Fibroblast of pulmonary artery (primary cell): ENCODE results near the gene TMEM108.

Experiments used
- DNase-seq: peaks from one replicate; pipeline ENCODE4 v3.0.0-alpha.2; 2010; ENCODE audit warnings: low read depth
- H3K4me3 ChIP-seq: replicated peaks from 2 replicates; pipeline ENCODE4 v1.5.1; 2011; ENCODE audit warnings: low read depth, mild to moderate bottlenecking, control low read depth, low read length, moderate library complexity
- TF ChIP-seq, protein P1 (sequence below): IDR thresholded peaks from 2 replicates; pipeline ENCODE4 v1.5.1; 2011; ENCODE audit warnings: mild to moderate bottlenecking, control low read depth, low read length, inconsistent platforms; ENCODE audit errors: missing control alignments

TMEM108 gene

GRCh38 chr3:133167340-133168024, 129.3 kb downstream of the TMEM108 start:
- no peak for DNase-seq
- TF ChIP-seq, protein P1, sequence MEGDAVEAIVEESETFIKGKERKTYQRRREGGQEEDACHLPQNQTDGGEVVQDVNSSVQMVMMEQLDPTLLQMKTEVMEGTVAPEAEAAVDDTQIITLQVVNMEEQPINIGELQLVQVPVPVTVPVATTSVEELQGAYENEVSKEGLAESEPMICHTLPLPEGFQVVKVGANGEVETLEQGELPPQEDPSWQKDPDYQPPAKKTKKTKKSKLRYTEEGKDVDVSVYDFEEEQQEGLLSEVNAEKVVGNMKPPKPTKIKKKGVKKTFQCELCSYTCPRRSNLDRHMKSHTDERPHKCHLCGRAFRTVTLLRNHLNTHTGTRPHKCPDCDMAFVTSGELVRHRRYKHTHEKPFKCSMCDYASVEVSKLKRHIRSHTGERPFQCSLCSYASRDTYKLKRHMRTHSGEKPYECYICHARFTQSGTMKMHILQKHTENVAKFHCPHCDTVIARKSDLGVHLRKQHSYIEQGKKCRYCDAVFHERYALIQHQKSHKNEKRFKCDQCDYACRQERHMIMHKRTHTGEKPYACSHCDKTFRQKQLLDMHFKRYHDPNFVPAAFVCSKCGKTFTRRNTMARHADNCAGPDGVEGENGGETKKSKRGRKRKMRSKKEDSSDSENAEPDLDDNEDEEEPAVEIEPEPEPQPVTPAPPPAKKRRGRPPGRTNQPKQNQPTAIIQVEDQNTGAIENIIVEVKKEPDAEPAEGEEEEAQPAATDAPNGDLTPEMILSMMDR, result no peak

GRCh38 chr3:133168025-133168401, 129.8 kb downstream of the TMEM108 start:
- no peak overlapping the region for H3K4me3 ChIP-seq
- TF ChIP-seq, protein P1, result no peak
- no peak for DNase-seq

More at GRCh38 chr3:133167340-133168024, 129.3 kb downstream of the TMEM108 start:
- no peak overlapping the region for H3K4me3 ChIP-seq

DNA sequence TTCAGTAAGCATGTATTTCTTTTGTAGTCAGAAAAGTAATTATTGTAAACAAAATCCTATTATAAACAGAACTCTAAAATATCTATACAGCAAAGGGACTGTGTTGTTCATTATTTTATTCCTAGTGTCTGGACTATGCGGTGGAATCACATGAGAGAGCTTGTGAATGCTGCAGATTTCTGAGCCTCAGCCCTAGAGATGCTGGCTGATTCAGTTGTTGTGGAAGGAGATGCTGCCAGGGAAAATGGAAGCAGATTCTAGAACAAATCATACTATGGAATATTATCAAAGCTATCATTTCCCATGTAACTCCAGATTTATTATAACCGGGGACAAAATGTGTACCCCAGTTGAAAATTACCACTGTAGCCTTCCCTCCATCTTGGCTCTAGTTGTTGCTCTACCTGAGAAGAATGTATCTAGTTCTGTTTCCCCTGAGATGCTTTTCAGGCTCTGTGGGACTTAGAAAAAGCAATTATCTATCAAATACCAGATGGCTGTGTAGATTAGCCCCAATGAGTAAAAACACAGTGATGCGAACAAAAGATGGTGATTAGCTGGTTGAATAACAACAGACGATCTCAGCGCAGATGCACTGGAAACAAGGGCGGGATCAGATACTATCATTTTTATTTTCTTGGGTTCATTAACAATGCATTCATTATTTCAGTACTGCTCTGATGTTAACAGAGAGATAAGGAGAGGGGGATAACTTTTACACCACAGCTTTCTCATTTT, 131.3 kb downstream of the TMEM108 start:
- DNase-seq, result no peak
- H3K4me3 ChIP-seq, result no peak overlapping the region
- TF ChIP-seq, protein P1, result no peak

DNA sequence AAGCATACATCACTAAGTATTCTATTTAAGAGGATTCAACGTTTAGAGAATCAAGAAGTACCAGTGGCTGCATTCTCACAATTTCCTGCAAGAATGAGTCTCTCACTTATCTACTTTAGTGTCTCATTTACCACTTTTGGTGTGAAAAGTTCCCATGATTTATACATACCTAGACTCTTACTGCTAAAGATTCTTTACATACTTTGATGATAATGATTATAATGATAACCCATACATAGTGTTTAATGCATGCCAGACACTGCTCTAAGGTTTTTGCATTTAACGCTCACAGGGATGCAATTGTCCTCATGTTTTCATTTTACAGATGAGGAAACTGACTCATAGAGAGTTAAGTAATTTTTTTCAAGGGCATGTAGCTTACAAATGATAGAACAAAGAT, 133.6 kb downstream of the TMEM108 start:
- TF ChIP-seq, protein P1, result no peak
- H3K4me3 ChIP-seq, result no peak overlapping the region
- no peak for DNase-seq

- no peak for DNase-seq
- no peak overlapping the region for H3K4me3 ChIP-seq
- TF ChIP-seq, protein P1, result no peak
Observed at GRCh38 chr3:133181392-133182150, 143.4 kb downstream of the TMEM108 start.

GRCh38 chr3:133187870-133188379, 149.7 kb downstream of the TMEM108 start:
- no peak overlapping the region for H3K4me3 ChIP-seq
- TF ChIP-seq, protein P1, result no peak
- no peak for DNase-seq
